B cell (primary cell): ENCODE results near the gene TVP23C. TPM values are rescaled to one million over a fixed set of nuclear protein-coding genes. Genes with fewer than 3 reads are reported as not detected.
"Not testable (repeated sequence)": the region's sequence is repeated elsewhere in the genome, so short reads cannot be mapped to it uniquely, and the experiment has no call there.

Source experiments
- ATAC-seq: fragments of 200-7000 bp; cut with Tn5 transposase; one replicate; pipeline ENCODE4 v1.10.0; 2021; ENCODE audit warnings: low read depth, mild to moderate bottlenecking, moderate number of reproducible peaks, moderate library complexity
- CTCF ChIA-PET: fragments of 350-600 bp; sonication (Branson Sonifier 250); formaldehyde crosslinking; loops from one replicate; lab custom pipeline; 2021; ENCODE audit warnings: antibody characterized with exemption, inconsistent platforms; lab: Charles Lee
- POLR2A ChIA-PET: fragments of 350-600 bp; sonication (Branson Sonifier 250); formaldehyde crosslinking; loops from one replicate; lab custom pipeline; 2021; ENCODE audit warnings: antibody characterized with exemption; lab: Charles Lee
- DNase-seq: peaks from one replicate; pipeline ENCODE4 v3.0.0; 2013
- H2AFZ ChIP-seq: 2 replicates; pipeline ENCODE4 v1.6.1; 2012; ENCODE audit warnings: mild to moderate bottlenecking, low read depth, low read length; ENCODE audit not compliant: insufficient read depth, poor library complexity, severe bottlenecking
- H3K27ac ChIP-seq, 2 donors: 1 replicate in 1 of 2; 2 replicates in 1 of 2; pipeline ENCODE4 v1.5.1; 2012 to 2013; ENCODE audit warnings: low read length in 2 of 2, mild to moderate bottlenecking in 2 of 2, moderate library complexity in 1 of 2
- H3K27me3 ChIP-seq, 4 experiments: fragments of 200-600 bp in 1 of 4; sonication (generic) in 1 of 4; replicated peaks in 1 of 4; 1 replicate in 2 of 4; 2 replicates in 2 of 4; pipeline versions ENCODE4 v1.6.1 to v1.7.0; 2013 to 2016; ENCODE audit warnings: low read length in 3 of 4, mild to moderate bottlenecking in 2 of 4, mixed read lengths in 1 of 4, moderate library complexity in 1 of 4; ENCODE audit not compliant: insufficient read depth in 4 of 4, control insufficient read depth in 3 of 4; ENCODE audit errors: control extremely low read depth in 1 of 4
- H3K36me3 ChIP-seq, 2 experiments: replicated peaks in 1 of 2; 1 replicate in 1 of 2; 2 replicates in 1 of 2; pipeline versions ENCODE4 v1.6.1 to v1.7.1; 2013; ENCODE audit warnings: low read length in 1 of 2; ENCODE audit not compliant: insufficient read depth in 2 of 2, control insufficient read depth in 1 of 2; ENCODE audit errors: control extremely low read depth in 1 of 2, extremely low read depth in 1 of 2
- H3K4me1 ChIP-seq, 2 donors: fragments of 200-600 bp in 1 of 2; sonication (generic) in 1 of 2; 1 replicate in 1 of 2; 2 replicates in 1 of 2; pipeline versions ENCODE4 v1.5.1 to v1.6.1; 2013 to 2017; ENCODE audit warnings: low read length in 2 of 2; ENCODE audit not compliant: control insufficient read depth in 2 of 2, insufficient read depth in 2 of 2
- H3K4me2 ChIP-seq: replicated peaks from 2 replicates; pipeline ENCODE3; 2012; ENCODE audit warnings: mild to moderate bottlenecking, low read depth, low read length; ENCODE audit not compliant: poor library complexity, severe bottlenecking
- H3K4me3 ChIP-seq, 5 experiments: fragments of 200-600 bp in 1 of 5; sonication (generic) in 1 of 5; 1 replicate in 3 of 5; 2 replicates in 2 of 5; pipeline versions ENCODE4 v1.5.1 to v1.7.0; 2011 to 2016; ENCODE audit warnings: low read length in 4 of 5, mild to moderate bottlenecking in 4 of 5, low read depth in 2 of 5, control low read depth in 1 of 5, moderate library complexity in 1 of 5; ENCODE audit not compliant: insufficient read depth in 1 of 5; ENCODE audit errors: control extremely low read depth in 1 of 5, extremely low read depth in 1 of 5
- H3K79me2 ChIP-seq: fragments of 200-600 bp; sonication (generic); one replicate; pipeline ENCODE4 v1.6.0; 2016; ENCODE audit warnings: low read length; ENCODE audit not compliant: control insufficient read depth, insufficient read depth
- H3K9ac ChIP-seq: fragments of 200-600 bp; sonication (generic); 2 replicates; pipeline ENCODE4 v1.6.1; 2017; ENCODE audit warnings: mild to moderate bottlenecking, low read length, moderate library complexity
- H3K9me3 ChIP-seq, 3 donors: one replicate each; pipeline versions ENCODE4 v1.6.1 to v1.7.1; 2013; ENCODE audit warnings: low read length in 2 of 3; ENCODE audit not compliant: control insufficient read depth in 2 of 3, insufficient read depth in 1 of 3; ENCODE audit errors: control extremely low read depth in 1 of 3
- H4K20me1 ChIP-seq: 2 replicates; pipeline ENCODE4 v1.6.0; 2012; ENCODE audit warnings: mild to moderate bottlenecking, low read length; ENCODE audit not compliant: insufficient read depth, control insufficient read depth, poor library complexity, severe bottlenecking
- H3K27ac Mint-ChIP-seq: one replicate; pipeline ENCODE4 v1.8.0; 2021; ENCODE audit warnings: mixed read lengths
- H3K27me3 Mint-ChIP-seq: one replicate; pipeline ENCODE4 v1.8.0; 2021; ENCODE audit warnings: mixed read lengths
- H3K4me1 Mint-ChIP-seq: one replicate; pipeline ENCODE4 v1.8.0; 2021; ENCODE audit warnings: mixed read lengths
- H3K4me3 Mint-ChIP-seq: one replicate; pipeline ENCODE4 v1.8.0; 2021; ENCODE audit warnings: mixed read lengths
- H3K9me3 Mint-ChIP-seq: one replicate; pipeline ENCODE4 v1.8.0; 2022; ENCODE audit warnings: mixed read lengths; ENCODE audit not compliant: insufficient read depth
- EZH2 ChIP-seq: IDR thresholded peaks from 2 replicates; pipeline ENCODE4 v1.6.1; 2012; ENCODE audit warnings: borderline replicate concordance, low read depth, mild to moderate bottlenecking, moderate library complexity, low read length; ENCODE audit not compliant: insufficient read depth, poor library complexity, severe bottlenecking
- WGBS: methylation state at CpG from one replicate; pipeline ENCODE4 v1.1.5; 2013; ENCODE audit warnings: missing lambda C conversion rate; ENCODE audit not compliant: insufficient coverage; 5-methylcytosine and 5-hydroxymethylcytosine counted together
- intact Hi-C: fragments of 100-400 bp; cut with micrococcal nuclease; formaldehyde crosslinking; loops from one replicate; pipeline ENCODE4 v1.10.0; 2022
- polyA plus RNA-seq: library from polyadenylated mRNA; depleted of rRNA; stranded (reverse); fragments of >200 nt; gene quantifications from 2 replicates; pipeline ENCODE4 v1.2.3, GENCODE V29; 2012
- total RNA-seq, 2 donors: library from RNA; stranded (reverse); fragments of 120-200 nt in 1 of 2; gene quantifications; 1 replicate in 1 of 2; 2 replicates in 1 of 2; pipeline versions ENCODE4 v1.2.3 to v1.2.4, GENCODE V29; 2013 to 2022
- TF ChIP-seq, protein P1 (sequence below): fragments of 200-600 bp; IDR thresholded peaks from one replicate; pipeline ENCODE4 v1.8.0; 2022; ENCODE audit warnings: antibody characterized with exemption, mild to moderate bottlenecking

The TVP23C gene
- total and polyA plus RNA-seq, 2 donors (not counting 1 experiment from before 2014, with no cell fraction given) = 8.6 to 30.9 TPM

DNA sequence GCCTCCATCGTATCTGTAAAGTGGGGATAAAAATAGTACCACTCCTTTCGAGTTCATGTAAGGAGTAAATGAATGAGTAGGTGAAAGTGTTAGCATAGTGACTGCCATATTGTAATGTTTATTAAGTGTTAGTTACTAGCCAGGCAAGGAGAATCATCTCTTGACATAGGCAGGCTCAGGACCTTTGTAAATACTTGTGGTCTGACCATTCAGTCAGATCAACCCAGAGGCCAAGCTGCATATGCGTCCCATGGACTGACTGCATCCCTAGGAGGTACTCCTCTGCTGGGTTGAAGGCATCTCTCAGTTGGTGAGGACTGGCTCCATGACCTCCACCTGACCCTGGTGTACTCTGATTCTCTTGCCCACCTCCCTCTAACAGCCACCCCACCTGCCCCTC lies 55.4 kb downstream of the TVP23C start:
- H3K79me2 ChIP-seq = no peaks in the 10 kb centered on the region
- Mint-ChIP-seq H3K9me3 (no peaks in the 10 kb centered on the region), H3K27me3 (no peaks in the 10 kb centered on the region), H3K4me3 (no peak overlapping the region), H3K27ac (no peak overlapping the region), H3K4me1 (peaks cover 11% of the 10 kb centered on the region)
- TF ChIP-seq, protein P1, sequence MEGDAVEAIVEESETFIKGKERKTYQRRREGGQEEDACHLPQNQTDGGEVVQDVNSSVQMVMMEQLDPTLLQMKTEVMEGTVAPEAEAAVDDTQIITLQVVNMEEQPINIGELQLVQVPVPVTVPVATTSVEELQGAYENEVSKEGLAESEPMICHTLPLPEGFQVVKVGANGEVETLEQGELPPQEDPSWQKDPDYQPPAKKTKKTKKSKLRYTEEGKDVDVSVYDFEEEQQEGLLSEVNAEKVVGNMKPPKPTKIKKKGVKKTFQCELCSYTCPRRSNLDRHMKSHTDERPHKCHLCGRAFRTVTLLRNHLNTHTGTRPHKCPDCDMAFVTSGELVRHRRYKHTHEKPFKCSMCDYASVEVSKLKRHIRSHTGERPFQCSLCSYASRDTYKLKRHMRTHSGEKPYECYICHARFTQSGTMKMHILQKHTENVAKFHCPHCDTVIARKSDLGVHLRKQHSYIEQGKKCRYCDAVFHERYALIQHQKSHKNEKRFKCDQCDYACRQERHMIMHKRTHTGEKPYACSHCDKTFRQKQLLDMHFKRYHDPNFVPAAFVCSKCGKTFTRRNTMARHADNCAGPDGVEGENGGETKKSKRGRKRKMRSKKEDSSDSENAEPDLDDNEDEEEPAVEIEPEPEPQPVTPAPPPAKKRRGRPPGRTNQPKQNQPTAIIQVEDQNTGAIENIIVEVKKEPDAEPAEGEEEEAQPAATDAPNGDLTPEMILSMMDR = no peak
- TF ChIP-seq EZH2 = no peak
- POLR2A ChIA-PET = no interaction called here
- CTCF ChIA-PET = no interaction called here
- no peak overlapping the region for H3K9ac ChIP-seq
- DNase-seq (no peak), ATAC-seq (no peak)
- H3K4me2 ChIP-seq = no peak overlapping the region
- H3K9me3 ChIP-seq = no peaks in the 10 kb centered on the region
- WGBS = 94% methylated on average over 2 of the region's 3 CpGs
- no peaks in the 10 kb centered on the region for H3K36me3 ChIP-seq
- no peak overlapping the region for H2AFZ ChIP-seq
- intact Hi-C loops = no loop called here
- H3K27me3 ChIP-seq = no peaks in the 10 kb centered on the region
- peaks cover 5 to 7% of the 10 kb centered on the region in 2 donors for H3K4me1 ChIP-seq
- no peaks in the 10 kb centered on the region for H4K20me1 ChIP-seq
- H3K4me3 ChIP-seq = no peak overlapping the region
- H3K27ac ChIP-seq = no peak overlapping the region

DNA sequence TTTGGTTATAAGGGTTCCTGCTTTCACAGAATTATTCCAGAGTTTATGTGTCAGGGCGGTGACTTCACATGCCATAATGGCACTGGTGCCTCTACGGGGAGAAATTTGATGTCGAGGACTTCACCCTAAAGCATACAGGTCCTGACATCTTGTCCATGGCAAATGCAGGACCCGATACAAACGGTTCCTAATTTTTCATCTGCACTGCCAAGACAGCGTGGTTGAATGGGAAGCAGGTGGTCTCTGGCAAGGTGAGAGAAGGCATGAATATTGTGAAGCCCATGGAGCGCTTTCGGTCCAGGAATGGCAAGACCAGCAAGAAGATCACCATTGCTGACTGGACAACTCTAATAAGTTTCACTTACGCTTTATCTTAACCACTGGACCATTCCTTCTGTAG lies 56.3 kb downstream of the TVP23C start:
- no peaks in the 10 kb centered on the region for H3K79me2 ChIP-seq
- no peak overlapping the region for H3K4me3 Mint-ChIP-seq
- H3K36me3 ChIP-seq = no peaks in the 10 kb centered on the region
- H3K27me3 Mint-ChIP-seq = no peaks in the 10 kb centered on the region
- H3K9ac ChIP-seq = no peak overlapping the region
- intact Hi-C loops = no loop called here
- ChIA-PET CTCF (no interaction called here), POLR2A (no interaction called here)
- no peaks in the 10 kb centered on the region for H3K9me3 Mint-ChIP-seq
- no peaks in the 10 kb centered on the region for H3K9me3 ChIP-seq
- ATAC-seq (no peak), DNase-seq (no peak)
- WGBS = 98% methylated on average over 5 of the region's 9 CpGs
- H3K27ac ChIP-seq = no peak overlapping the region
- H3K27ac Mint-ChIP-seq = no peak overlapping the region
- H3K4me2 ChIP-seq = no peak overlapping the region
- no peaks in the 10 kb centered on the region for H4K20me1 ChIP-seq
- H3K4me3 ChIP-seq = no peak overlapping the region
- TF ChIP-seq EZH2 = no peak
- TF ChIP-seq, protein P1 = no peak
- no peaks in the 10 kb centered on the region for H3K27me3 ChIP-seq
- peaks cover 13% of the 10 kb centered on the region in 2 donors for H3K4me1 ChIP-seq
- H2AFZ ChIP-seq = no peak overlapping the region
- H3K4me1 Mint-ChIP-seq = peaks cover 16% of the 10 kb centered on the region

DNA sequence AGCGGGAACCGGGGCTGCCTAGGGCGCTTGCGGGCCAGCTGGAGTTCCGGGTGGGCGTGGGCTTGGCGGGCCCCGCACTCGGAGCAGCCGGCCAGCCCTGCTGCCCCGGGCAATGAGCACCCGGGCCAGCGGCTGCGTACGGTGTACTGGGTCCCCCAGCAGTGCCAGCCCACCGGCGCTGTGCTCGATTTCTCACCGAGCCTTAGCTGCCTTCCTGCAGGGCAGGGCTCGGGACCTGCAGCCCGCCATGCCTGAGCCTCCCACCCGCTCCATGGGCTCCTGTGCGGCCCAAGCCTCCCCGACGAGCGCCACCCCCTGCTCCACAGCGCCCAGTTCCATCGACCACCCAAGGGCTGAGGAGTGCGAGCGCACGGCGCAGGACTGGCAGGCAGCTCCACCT lies 57.6 kb downstream of the TVP23C start:
- H3K27ac ChIP-seq, H3K4me3 Mint-ChIP-seq, DNase-seq, ATAC-seq, POLR2A ChIA-PET, H3K27me3 Mint-ChIP-seq, H3K9me3 Mint-ChIP-seq, intact Hi-C loops, H4K20me1 ChIP-seq, H3K4me3 ChIP-seq, H3K9ac ChIP-seq, H3K79me2 ChIP-seq, H3K27me3 ChIP-seq, H2AFZ ChIP-seq, H3K27ac Mint-ChIP-seq, H3K36me3 ChIP-seq, CTCF ChIA-PET, H3K4me2 ChIP-seq, H3K9me3 ChIP-seq: not testable (repeated sequence)
- H3K4me1 ChIP-seq = peaks cover 13% of the 10 kb centered on the region in 2 donors
- 95% methylated on average over 15 of the region's 32 CpGs for WGBS
- H3K4me1 Mint-ChIP-seq = peaks cover 14% of the 10 kb centered on the region
